Spinal cord (tissue), 10 donors: ENCODE results near the gene GBE1. TPM values are rescaled to one million over a fixed set of nuclear protein-coding genes. Genes with fewer than 3 reads are reported as not detected.
A peak's percentile ranks its signal among the peaks of the same experiment; 100 is the strongest.

Experiments used
- DNase-seq, 6 donors: peaks; one replicate each; pipeline versions ENCODE4 v3.0.0 to v3.0.0-alpha.2; 2013 to 2015; ENCODE audit warnings: low spot score in 6 of 6, low read depth in 4 of 6
- H3K27ac ChIP-seq: one replicate; pipeline ENCODE4 v1.5.1; 2013; ENCODE audit warnings: low read depth, low read length, control low read depth
- H3K27me3 ChIP-seq: one replicate; pipeline ENCODE4 v1.6.1; 2013; ENCODE audit warnings: low read length; ENCODE audit not compliant: control insufficient read depth, insufficient read depth
- H3K36me3 ChIP-seq: one replicate; pipeline ENCODE4 v1.6.1; 2013; ENCODE audit warnings: low read length; ENCODE audit not compliant: control insufficient read depth, insufficient read depth
- H3K4me1 ChIP-seq: one replicate; pipeline ENCODE4 v1.6.1; 2013; ENCODE audit warnings: low read length; ENCODE audit not compliant: control insufficient read depth, insufficient read depth
- H3K4me3 ChIP-seq: one replicate; pipeline ENCODE4 v1.5.1; 2013; ENCODE audit warnings: low read depth, low read length, control low read depth
- H3K9me3 ChIP-seq: one replicate; pipeline ENCODE4 v1.6.1; 2013; ENCODE audit warnings: low read length; ENCODE audit not compliant: control insufficient read depth, insufficient read depth
- WGBS: methylation state at CpG from one replicate; pipeline ENCODE4 v1.1.5; 2013; ENCODE audit warnings: missing lambda C conversion rate; ENCODE audit not compliant: insufficient coverage; 5-methylcytosine and 5-hydroxymethylcytosine counted together
- polyA plus RNA-seq, 2 donors: library from polyadenylated mRNA; unstranded; fragments of 120-200 nt; gene quantifications; one replicate each; pipeline ENCODE4 v1.2.1, GENCODE V29; 2013; ENCODE audit not compliant: insufficient read length in 2 of 2
- total RNA-seq, 2 donors: library from RNA; depleted of rRNA in 1 of 2; stranded (reverse); fragments of 120-200 nt in 1 of 2; fragments of >200 nt in 1 of 2; gene quantifications; one replicate each; pipeline versions ENCODE4 v1.2.3 to v1.2.4, GENCODE V29; 2013 to 2014
- donor health status: healthy.

Gene GBE1
- total and polyA plus RNA-seq, 4 donors = 14.0 to 29.7 (median 19.1) TPM

DNA sequence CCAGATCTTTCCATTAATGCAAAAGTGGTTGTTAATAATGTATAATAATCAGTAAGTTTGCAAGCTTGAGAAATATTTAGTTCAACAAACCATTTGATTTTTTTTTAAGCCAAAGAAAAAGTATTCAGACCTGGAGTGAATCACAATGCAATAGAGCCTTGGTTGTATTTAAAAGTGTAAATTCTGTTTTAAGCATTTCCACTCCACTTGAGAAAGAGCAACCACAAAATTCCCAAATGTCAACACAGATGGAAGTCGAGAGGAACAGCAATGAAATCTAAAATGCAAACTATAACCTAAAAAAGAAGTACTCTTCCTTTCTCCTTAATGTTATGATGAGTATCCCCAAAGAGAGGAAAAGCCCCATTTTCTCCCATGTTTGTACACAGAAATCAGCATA, 20.2 kb downstream of the GBE1 start:
- no peaks in the 10 kb centered on the region for H3K4me1 ChIP-seq
- no peaks in the 10 kb centered on the region for H3K27me3 ChIP-seq
- no CpG with 5 or more reads among the region's 1 CpG for WGBS
- H3K9me3 ChIP-seq = no peaks in the 10 kb centered on the region
- no peak overlapping the region for H3K4me3 ChIP-seq
- DNase-seq = peak in 1 of 6 donors; percentile 49
- H3K27ac ChIP-seq = no peak overlapping the region
- H3K36me3 ChIP-seq = no peaks in the 10 kb centered on the region

DNA sequence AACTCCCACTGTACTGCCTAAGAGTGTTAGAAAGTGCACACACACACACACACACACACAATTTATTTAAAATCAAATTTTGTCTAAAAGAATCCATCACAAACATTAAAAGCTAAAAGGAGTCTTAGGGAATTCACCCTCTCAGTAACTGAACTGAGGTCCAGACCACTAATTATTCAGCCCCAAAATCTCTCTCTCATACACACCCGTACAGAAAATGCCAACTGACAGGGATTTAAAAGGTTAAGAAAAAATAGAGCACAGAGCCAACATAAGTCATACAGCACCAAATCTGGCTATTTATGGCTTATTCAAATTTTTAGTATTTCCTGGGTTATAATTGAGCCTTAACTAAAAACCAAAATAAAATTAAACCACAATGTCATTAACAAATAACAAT, 20.7 kb downstream of the GBE1 start:
- Histone ChIP-seq H3K9me3 (no peaks in the 10 kb centered on the region), H3K27me3 (no peaks in the 10 kb centered on the region), H3K27ac (no peak overlapping the region), H3K4me1 (no peaks in the 10 kb centered on the region), H3K4me3 (no peak overlapping the region), H3K36me3 (no peaks in the 10 kb centered on the region)
- DNase-seq = no peak
- no CpG with 5 or more reads among the region's 1 CpG for WGBS

- no peaks in the 10 kb centered on the region for H3K36me3 ChIP-seq
- H3K4me3 ChIP-seq = no peak overlapping the region
- no peak overlapping the region for H3K27ac ChIP-seq
- DNase-seq = no peak
- H3K9me3 ChIP-seq = no peaks in the 10 kb centered on the region
- H3K4me1 ChIP-seq = no peaks in the 10 kb centered on the region
- H3K27me3 ChIP-seq = no peaks in the 10 kb centered on the region
- 95% methylated on average over 4 of the region's 5 CpGs for WGBS
These were observed 26.1 kb downstream of the GBE1 start for GRCh38 chr3:81735334-81735733.

GRCh38 chr3:81734742-81735141, 26.7 kb downstream of the GBE1 start:
- Histone ChIP-seq H3K36me3 (no peaks in the 10 kb centered on the region), H3K4me3 (no peak overlapping the region), H3K4me1 (no peaks in the 10 kb centered on the region), H3K27me3 (no peaks in the 10 kb centered on the region), H3K9me3 (no peaks in the 10 kb centered on the region), H3K27ac (no peak overlapping the region)
- no peak for DNase-seq
- no CpG with 5 or more reads among the region's 1 CpG for WGBS

DNA sequence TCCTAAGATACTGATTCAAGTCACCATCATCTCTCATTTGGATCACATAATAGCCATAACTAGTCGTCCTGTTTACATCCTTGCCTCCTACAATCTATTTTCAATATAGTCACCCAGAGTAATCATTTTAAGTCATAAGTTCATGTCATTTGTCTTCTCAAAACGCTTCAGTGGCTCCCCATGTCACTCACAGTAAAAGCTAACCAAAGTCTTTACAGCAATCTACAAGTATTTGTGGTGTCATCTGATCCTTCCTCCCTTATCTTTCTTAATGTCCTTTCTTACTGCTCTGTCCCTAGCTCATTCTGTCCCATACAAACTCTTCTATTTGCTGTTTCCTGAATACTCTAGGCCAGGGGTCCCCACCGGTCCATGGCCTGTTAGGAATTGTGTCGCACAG, 28.8 kb downstream of the GBE1 start:
- DNase-seq = no peak
- H3K27ac ChIP-seq = no peak overlapping the region
- no peak overlapping the region for H3K4me3 ChIP-seq
- no peaks in the 10 kb centered on the region for H3K27me3 ChIP-seq
- no peaks in the 10 kb centered on the region for H3K9me3 ChIP-seq
- H3K36me3 ChIP-seq = no peaks in the 10 kb centered on the region
- WGBS = 71% methylated on average over 4 of the region's 4 CpGs
- no peaks in the 10 kb centered on the region for H3K4me1 ChIP-seq

DNA sequence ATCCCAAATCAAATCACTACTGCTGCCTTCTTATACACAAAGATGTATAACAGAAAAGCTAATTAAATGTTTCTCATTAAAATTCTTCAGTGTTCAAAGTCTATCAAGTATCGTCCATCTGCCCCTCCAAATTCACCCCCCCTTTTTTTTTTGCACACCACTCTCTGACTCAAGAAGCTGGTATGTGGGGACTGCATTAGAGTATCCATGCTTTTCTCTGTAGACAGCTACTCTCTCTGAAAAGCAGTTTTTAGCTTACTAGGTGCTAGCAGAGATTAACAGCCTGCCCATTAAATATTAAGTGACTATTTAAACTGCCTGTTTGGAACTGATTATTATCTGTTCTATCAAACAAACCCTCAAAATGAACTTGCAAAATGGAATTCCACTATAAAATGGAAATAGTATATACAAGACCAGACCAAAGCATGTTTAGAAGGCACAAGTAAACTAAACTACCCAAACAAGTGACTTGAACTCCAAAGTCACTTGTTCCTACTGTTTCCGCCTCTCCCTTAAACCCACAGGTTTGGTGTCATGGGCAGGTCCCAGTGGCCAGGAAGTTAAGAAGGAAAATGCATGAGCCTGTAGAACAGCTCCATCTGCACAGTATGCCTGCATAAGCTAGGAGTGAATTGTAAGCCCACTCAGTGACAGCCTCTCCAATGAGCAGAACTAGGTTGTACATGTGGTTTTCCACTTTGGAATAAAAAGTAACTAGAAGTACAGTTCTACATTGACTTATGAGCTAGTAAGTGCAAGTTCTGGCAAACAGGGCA, 32.5 kb downstream of the GBE1 start:
- no peaks in the 10 kb centered on the region for H3K27me3 ChIP-seq
- no CpG with 5 or more reads among the region's 2 CpGs for WGBS
- H3K4me3 ChIP-seq = no peak overlapping the region
- no peak overlapping the region for H3K27ac ChIP-seq
- H3K4me1 ChIP-seq = no peaks in the 10 kb centered on the region
- no peaks in the 10 kb centered on the region for H3K36me3 ChIP-seq
- DNase-seq = no peak
- no peaks in the 10 kb centered on the region for H3K9me3 ChIP-seq

- WGBS = 92% methylated on average over 2 of the region's 6 CpGs
- Histone ChIP-seq H3K4me1 (no peaks in the 10 kb centered on the region), H3K4me3 (no peak overlapping the region), H3K27me3 (no peaks in the 10 kb centered on the region), H3K27ac (no peak overlapping the region), H3K36me3 (no peaks in the 10 kb centered on the region), H3K9me3 (no peaks in the 10 kb centered on the region)
- no peak for DNase-seq
These were observed 34.7 kb downstream of the GBE1 start for GRCh38 chr3:81726735-81727134.

GRCh38 chr3:81726132-81726531, 35.3 kb downstream of the GBE1 start:
- 71% methylated on average over 1 of the region's 2 CpGs for WGBS
- no peaks in the 10 kb centered on the region for H3K9me3 ChIP-seq
- H3K4me3 ChIP-seq = no peak overlapping the region
- H3K36me3 ChIP-seq = no peaks in the 10 kb centered on the region
- DNase-seq = no peak
- no peaks in the 10 kb centered on the region for H3K4me1 ChIP-seq
- no peak overlapping the region for H3K27ac ChIP-seq
- no peaks in the 10 kb centered on the region for H3K27me3 ChIP-seq

GRCh38 chr3:81723732-81724313, 37.6 kb downstream of the GBE1 start:
- Histone ChIP-seq H3K27ac (no peak overlapping the region), H3K4me3 (no peak overlapping the region), H3K4me1 (no peaks in the 10 kb centered on the region), H3K27me3 (no peaks in the 10 kb centered on the region), H3K9me3 (no peaks in the 10 kb centered on the region), H3K36me3 (no peaks in the 10 kb centered on the region)
- peak in 2 of 6 donors; percentile 4 to 29 for DNase-seq
- 18% methylated on average over 2 of the region's 4 CpGs for whole genome bisulfite sequencing

- H3K36me3 ChIP-seq = no peaks in the 10 kb centered on the region
- H3K4me1 ChIP-seq = no peaks in the 10 kb centered on the region
- no peaks in the 10 kb centered on the region for H3K27me3 ChIP-seq
- WGBS = no CpG with 5 or more reads among the region's 1 CpG
- no peaks in the 10 kb centered on the region for H3K9me3 ChIP-seq
- no peak for DNase-seq
- no peak overlapping the region for H3K27ac ChIP-seq
- H3K4me3 ChIP-seq = no peak overlapping the region
These were observed 43.1 kb downstream of the GBE1 start for GRCh38 chr3:81718311-81718710.
